Rectal smooth muscle tissue (tissue), 1 donor: ENCODE results near the gene KRTAP5-9.
"Not testable (repeated sequence)": the region's sequence is repeated elsewhere in the genome, so short reads cannot be mapped to it uniquely, and the experiment has no call there.

Source experiments
- H3K27ac ChIP-seq: one replicate; pipeline ENCODE4 v1.7.0; 2013; ENCODE audit warnings: low read depth, low read length, inconsistent platforms
- H3K27me3 ChIP-seq: one replicate; pipeline ENCODE4 v1.7.0; 2013; ENCODE audit warnings: low read length; ENCODE audit not compliant: control insufficient read depth, insufficient read depth
- H3K36me3 ChIP-seq: one replicate; pipeline ENCODE4 v1.7.0; 2013; ENCODE audit warnings: low read length; ENCODE audit not compliant: control insufficient read depth, insufficient read depth
- H3K4me1 ChIP-seq: one replicate; pipeline ENCODE4 v1.7.0; 2013; ENCODE audit warnings: low read length; ENCODE audit not compliant: control insufficient read depth, insufficient read depth
- H3K4me3 ChIP-seq: one replicate; pipeline ENCODE4 v1.7.0; 2013; ENCODE audit warnings: low read length
- H3K9ac ChIP-seq: one replicate; pipeline ENCODE4 v1.7.0; 2013; ENCODE audit warnings: low read length

KRTAP5-9 gene

DNA sequence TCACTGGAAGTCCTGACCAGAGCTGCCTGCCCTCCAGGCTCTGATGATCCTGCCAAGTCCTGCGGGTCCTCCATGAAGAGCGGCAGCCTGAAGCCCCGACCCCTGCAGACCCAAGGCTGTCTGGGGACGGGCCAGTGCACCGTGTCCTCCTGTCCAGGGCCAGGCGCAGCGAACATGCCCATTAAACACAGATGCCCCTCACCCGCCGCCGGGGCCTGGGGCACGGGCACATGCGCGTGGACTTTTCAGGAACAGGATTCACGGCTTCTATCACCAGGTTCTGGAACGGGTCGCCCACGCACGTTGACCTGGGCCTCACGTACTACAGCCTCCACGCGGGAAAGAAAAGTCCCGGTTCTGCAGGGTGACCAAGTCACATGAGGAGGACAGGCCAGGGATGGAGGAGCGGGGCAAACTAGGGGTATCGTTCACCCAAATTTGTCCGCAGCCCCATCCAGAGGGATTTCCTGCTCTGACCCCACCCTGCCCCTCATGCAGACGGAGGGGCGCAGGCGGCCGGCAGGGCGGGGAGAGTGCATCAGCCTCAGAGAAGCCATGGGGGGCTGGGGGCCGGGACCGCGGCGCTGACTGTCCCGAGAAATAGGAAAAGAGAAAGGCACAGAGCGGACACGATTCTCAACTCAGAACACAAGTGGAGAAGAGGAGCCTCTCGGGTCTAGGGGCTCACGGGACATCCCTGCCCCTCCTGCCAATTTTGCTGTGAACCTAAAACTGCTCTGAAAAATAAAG, 23.1 kb downstream of the KRTAP5-9 start:
- H3K27me3 ChIP-seq, H3K9ac ChIP-seq, H3K4me1 ChIP-seq, H3K4me3 ChIP-seq, H3K27ac ChIP-seq, H3K36me3 ChIP-seq: not testable (repeated sequence)

GRCh38 chr11:71572811-71573210, 24.6 kb downstream of the KRTAP5-9 start:
- H3K36me3 ChIP-seq, result no peaks in the 10 kb centered on the region
- no peak overlapping the region for H3K4me3 ChIP-seq
- H3K27me3 ChIP-seq, result no peaks in the 10 kb centered on the region
- H3K9ac ChIP-seq, result no peak overlapping the region
- H3K4me1 ChIP-seq, result no peaks in the 10 kb centered on the region
- no peak overlapping the region for H3K27ac ChIP-seq

- Histone ChIP-seq H3K27me3 (no peaks in the 10 kb centered on the region), H3K9ac (no peak overlapping the region), H3K36me3 (no peaks in the 10 kb centered on the region), H3K27ac (no peak overlapping the region), H3K4me3 (no peak overlapping the region), H3K4me1 (no peaks in the 10 kb centered on the region)
These were observed 26.2 kb downstream of the KRTAP5-9 start for GRCh38 chr11:71574418-71574817.

DNA sequence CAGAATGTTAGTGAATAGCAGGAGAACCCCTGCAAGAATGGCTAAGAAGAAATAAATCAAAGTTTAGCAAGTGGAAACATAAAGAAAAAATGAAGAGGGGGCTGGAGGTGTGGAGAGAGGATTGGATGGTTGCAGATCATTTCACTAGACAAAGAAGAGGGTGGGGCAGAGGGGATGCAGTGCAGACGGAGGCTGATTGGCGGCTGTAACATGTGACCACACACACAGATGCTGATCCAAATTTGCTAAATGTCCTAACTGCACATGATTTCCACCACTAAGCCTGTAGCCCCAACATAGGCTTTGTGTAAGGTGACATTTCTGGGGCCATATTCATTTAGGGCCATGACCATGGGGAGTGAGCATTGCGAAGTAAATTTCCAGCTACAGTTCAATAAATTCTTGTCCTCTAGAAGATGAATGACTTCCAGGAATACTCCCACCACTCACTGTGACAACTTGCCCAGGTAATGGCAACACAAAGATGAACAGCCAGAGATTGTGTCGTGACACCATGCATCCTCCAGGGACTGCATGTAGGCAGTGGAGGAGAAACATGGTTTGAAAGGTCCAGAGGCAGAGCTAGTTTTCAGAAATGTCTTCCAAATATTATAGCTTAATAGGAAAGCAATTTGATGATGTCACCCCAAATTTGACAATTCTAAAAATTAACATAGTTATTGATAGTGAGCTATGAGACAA, 27.7 kb downstream of the KRTAP5-9 start:
- Histone ChIP-seq H3K4me3 (no peak overlapping the region), H3K27me3 (no peaks in the 10 kb centered on the region), H3K27ac (no peak overlapping the region), H3K36me3 (no peaks in the 10 kb centered on the region), H3K9ac (no peak overlapping the region), H3K4me1 (no peaks in the 10 kb centered on the region)

GRCh38 chr11:71576688-71577465, 28.7 kb downstream of the KRTAP5-9 start:
- H3K4me1 ChIP-seq, H3K9ac ChIP-seq, H3K4me3 ChIP-seq, H3K27ac ChIP-seq, H3K36me3 ChIP-seq, H3K27me3 ChIP-seq: not testable (repeated sequence)

DNA sequence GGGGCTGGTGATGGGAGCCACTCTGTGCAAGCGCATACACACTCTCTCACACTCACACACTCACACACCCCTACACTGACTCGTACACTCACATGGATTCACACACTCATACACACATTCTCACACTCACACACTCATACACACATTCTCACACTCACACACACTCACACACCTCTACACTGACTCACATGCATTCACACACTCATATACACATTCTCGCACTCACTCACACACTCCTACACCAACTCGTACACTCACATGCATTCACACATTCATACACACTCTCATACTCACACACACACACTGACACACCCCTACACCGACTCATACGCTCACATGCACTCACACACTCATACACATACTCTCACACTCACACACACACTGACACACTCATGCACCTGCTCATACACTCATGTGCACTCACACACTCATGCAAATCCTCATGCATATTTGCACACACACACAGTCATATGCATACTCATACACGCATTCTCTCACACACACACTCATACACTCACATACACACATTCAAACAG, 29.3 kb downstream of the KRTAP5-9 start:
- H3K27ac ChIP-seq, result no peak overlapping the region
- no peaks in the 10 kb centered on the region for H3K4me1 ChIP-seq
- no peaks in the 10 kb centered on the region for H3K27me3 ChIP-seq
- H3K4me3 ChIP-seq, result no peak overlapping the region
- H3K36me3 ChIP-seq, result no peaks in the 10 kb centered on the region
- no peak overlapping the region for H3K9ac ChIP-seq

- not testable (repeated sequence) for H3K4me1 ChIP-seq, H3K4me3 ChIP-seq, H3K9ac ChIP-seq, H3K27ac ChIP-seq, H3K27me3 ChIP-seq, H3K36me3 ChIP-seq
These were observed 31.3 kb downstream of the KRTAP5-9 start for GRCh38 chr11:71579513-71579912.

- no peaks in the 10 kb centered on the region for H3K4me1 ChIP-seq
- no peak overlapping the region for H3K4me3 ChIP-seq
- no peak overlapping the region for H3K27ac ChIP-seq
- H3K36me3 ChIP-seq, result no peaks in the 10 kb centered on the region
- no peaks in the 10 kb centered on the region for H3K27me3 ChIP-seq
- no peak overlapping the region for H3K9ac ChIP-seq
These were observed 32.1 kb downstream of the KRTAP5-9 start for GRCh38 chr11:71580057-71581003.

DNA sequence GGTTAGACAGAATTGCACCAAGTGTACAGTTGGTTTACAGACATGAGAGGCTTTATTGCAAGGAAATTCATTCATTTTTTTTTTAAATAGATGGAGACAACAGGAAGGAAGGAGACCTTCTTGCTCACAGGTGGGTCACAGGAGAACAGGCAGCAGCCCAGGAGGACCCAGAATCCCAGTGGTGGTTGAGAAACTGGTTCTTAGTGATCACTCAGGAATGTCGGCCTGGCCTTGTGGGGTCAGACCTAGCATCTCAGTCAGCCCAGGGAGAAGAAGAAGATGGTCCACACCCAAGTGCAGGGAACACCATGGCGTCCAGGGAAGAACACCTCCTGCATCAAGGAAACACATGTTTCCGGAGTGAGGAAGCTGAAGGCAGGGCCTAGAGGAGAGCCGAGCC, 33.6 kb downstream of the KRTAP5-9 start:
- H3K27ac ChIP-seq, result no peak overlapping the region
- H3K4me1 ChIP-seq, result no peaks in the 10 kb centered on the region
- no peak overlapping the region for H3K4me3 ChIP-seq
- no peaks in the 10 kb centered on the region for H3K27me3 ChIP-seq
- no peak overlapping the region for H3K9ac ChIP-seq
- H3K36me3 ChIP-seq, result no peaks in the 10 kb centered on the region

- H3K4me1 ChIP-seq, result no peaks in the 10 kb centered on the region
- H3K27me3 ChIP-seq, result no peaks in the 10 kb centered on the region
- H3K27ac ChIP-seq, result no peak within 1 kb of the TSS
- H3K9ac ChIP-seq, result no peak within 1 kb of the TSS
- H3K4me3 ChIP-seq, result no peak within 1 kb of the TSS
- no peaks in the 10 kb centered on the region for H3K36me3 ChIP-seq
These were observed 34.2 kb downstream of the KRTAP5-9 start, which contains the start of gene KRTAP5-11 for GRCh38 chr11:71582309-71582895. TSS of gene KRTAP5-11 (minus strand) at chr11:71582875. CDS start at chr11:71582837, 38 bp downstream.

GRCh38 chr11:71582969-71583368, 34.7 kb downstream of the KRTAP5-9 start:
- not testable (repeated sequence) for H3K36me3 ChIP-seq, H3K4me1 ChIP-seq, H3K27me3 ChIP-seq, H3K4me3 ChIP-seq, H3K27ac ChIP-seq, H3K9ac ChIP-seq
